ENCODE data around the gene SDF4. TPM values are rescaled to one million over a fixed set of nuclear protein-coding genes. Genes with fewer than 3 reads are reported as not detected.
"Not testable (repeated sequence)": the region's sequence is repeated elsewhere in the genome, so short reads cannot be mapped to it uniquely, and the experiment has no call there.

The SDF4 gene
- total RNA-seq, 1 experiment from 2014 or later = 128 TPM

DNA sequence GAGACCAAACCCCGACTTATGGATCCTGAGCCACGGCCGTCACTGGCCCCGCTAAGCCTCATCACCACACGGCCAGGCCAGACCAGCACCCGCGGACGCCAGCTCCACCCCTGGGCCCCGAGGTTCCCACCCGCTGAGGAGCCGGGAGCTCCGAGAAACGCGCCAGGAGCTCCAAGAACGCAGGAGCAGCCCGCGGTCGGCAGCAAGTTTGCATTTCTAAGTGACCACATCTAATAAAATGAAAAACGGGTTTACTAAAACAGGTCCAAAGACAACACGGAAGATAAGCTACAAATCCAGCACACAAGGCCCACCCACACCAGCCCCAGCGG lies 22.8 kb upstream of the SDF4 start:
- H3K4me1 Mint-ChIP-seq (ENCODE audit: low read depth, unreplicated experiment) = no peaks in the 10 kb centered on the region
- H3K9me3 Mint-ChIP-seq (ENCODE audit: low read depth, unreplicated experiment) = no peaks in the 10 kb centered on the region
- no TSS peak for BruUV-seq (replicated peaks)
- no peak for DNase-seq
- H3K27ac Mint-ChIP-seq (ENCODE audit: unreplicated experiment) = no peak overlapping the region
- no peak overlapping the region for H3K4me3 Mint-ChIP-seq (ENCODE audit: low read depth, unreplicated experiment)
- H3K36me3 Mint-ChIP-seq (ENCODE audit: insufficient read depth, unreplicated experiment) = peaks cover 45% of the 10 kb centered on the region
- intact Hi-C loops (cut with micrococcal nuclease; ENCODE audit: unreplicated experiment) = no loop called here
- no peaks in the 10 kb centered on the region for H3K27me3 Mint-ChIP-seq (ENCODE audit: unreplicated experiment)
- TF ChIP-seq, protein P1, sequence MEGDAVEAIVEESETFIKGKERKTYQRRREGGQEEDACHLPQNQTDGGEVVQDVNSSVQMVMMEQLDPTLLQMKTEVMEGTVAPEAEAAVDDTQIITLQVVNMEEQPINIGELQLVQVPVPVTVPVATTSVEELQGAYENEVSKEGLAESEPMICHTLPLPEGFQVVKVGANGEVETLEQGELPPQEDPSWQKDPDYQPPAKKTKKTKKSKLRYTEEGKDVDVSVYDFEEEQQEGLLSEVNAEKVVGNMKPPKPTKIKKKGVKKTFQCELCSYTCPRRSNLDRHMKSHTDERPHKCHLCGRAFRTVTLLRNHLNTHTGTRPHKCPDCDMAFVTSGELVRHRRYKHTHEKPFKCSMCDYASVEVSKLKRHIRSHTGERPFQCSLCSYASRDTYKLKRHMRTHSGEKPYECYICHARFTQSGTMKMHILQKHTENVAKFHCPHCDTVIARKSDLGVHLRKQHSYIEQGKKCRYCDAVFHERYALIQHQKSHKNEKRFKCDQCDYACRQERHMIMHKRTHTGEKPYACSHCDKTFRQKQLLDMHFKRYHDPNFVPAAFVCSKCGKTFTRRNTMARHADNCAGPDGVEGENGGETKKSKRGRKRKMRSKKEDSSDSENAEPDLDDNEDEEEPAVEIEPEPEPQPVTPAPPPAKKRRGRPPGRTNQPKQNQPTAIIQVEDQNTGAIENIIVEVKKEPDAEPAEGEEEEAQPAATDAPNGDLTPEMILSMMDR (IDR thresholded peaks at IDR 0.05; ENCODE audit: unreplicated experiment) = no peak
- CTCF ChIA-PET = no interaction called here

DNA sequence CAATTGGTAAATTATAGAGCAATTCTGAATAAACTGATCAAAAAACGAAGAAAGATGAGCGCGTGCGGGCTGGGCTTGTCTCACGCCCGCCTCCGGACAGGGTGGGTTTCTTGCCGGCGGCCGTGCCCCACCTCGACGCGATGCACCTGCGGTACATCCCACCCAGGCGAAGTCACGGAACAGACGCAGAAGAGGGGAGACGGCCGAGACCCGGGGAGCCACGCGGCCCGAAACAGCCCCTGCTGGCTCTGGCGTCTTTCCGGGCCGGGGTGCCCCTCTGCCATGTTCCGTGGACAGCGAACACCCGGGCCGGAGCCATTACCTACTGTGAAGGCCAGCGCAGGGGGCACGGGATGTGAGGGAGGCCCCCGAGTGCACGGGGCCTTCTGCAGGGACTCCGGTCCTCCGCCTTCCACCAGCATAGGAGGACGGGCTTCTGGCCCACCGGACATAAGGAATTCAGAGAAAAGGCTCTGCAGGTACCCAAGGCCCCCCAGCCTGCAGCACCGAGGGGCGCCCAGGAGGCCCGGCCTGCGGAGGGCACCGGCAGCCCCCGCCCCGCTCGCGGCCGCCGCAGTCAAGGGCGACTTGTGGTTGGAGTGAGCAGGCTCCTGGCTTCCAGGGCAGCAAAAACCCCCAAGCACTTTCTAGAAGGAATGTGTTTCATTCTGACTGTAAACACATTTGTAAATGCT lies 22.3 kb upstream of the SDF4 start:
- H3K4me3 Mint-ChIP-seq (ENCODE audit: low read depth, unreplicated experiment) = no peak overlapping the region
- TF ChIP-seq, protein P1 (IDR thresholded peaks at IDR 0.05; ENCODE audit: unreplicated experiment) = no peak
- intact Hi-C loops (cut with micrococcal nuclease; ENCODE audit: unreplicated experiment) = no loop called here
- no peaks in the 10 kb centered on the region for H3K4me1 Mint-ChIP-seq (ENCODE audit: low read depth, unreplicated experiment)
- no peak for DNase-seq
- CTCF ChIA-PET = no interaction called here
- no peak overlapping the region for H3K27ac Mint-ChIP-seq (ENCODE audit: unreplicated experiment)
- BruUV-seq (replicated peaks) = no TSS peak
- no peaks in the 10 kb centered on the region for H3K27me3 Mint-ChIP-seq (ENCODE audit: unreplicated experiment)
- no peaks in the 10 kb centered on the region for H3K9me3 Mint-ChIP-seq (ENCODE audit: low read depth, unreplicated experiment)
- peaks cover 43% of the 10 kb centered on the region for H3K36me3 Mint-ChIP-seq (ENCODE audit: insufficient read depth, unreplicated experiment)

DNA sequence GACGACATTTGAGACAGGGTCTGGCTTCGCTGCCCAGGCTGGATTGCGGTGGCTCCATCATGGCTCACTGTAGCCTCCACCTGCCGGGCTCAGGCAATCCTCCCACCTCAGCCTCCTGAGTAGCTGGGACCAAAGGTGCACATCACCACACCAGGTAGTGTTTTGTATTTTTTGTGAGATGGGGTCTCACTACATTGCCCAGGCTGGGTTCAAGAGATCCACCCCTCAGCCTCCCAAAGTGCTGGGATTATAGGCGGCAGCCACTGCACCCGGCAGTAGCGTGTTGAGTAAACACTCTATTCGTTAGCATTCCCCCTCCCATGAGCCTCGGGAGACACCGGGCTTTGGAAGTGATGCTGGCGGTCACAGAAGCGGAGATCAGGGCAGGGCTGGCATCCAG lies 21.5 kb upstream of the SDF4 start:
- CTCF ChIA-PET = no interaction called here
- BruUV-seq (replicated peaks) = no TSS peak
- Mint-ChIP-seq H3K9me3 (ENCODE audit: low read depth, unreplicated experiment) (no peaks in the 10 kb centered on the region), H3K36me3 (ENCODE audit: insufficient read depth, unreplicated experiment) (peaks cover 43% of the 10 kb centered on the region), H3K4me1 (ENCODE audit: low read depth, unreplicated experiment) (no peaks in the 10 kb centered on the region), H3K27ac (ENCODE audit: unreplicated experiment) (no peak overlapping the region), H3K4me3 (ENCODE audit: low read depth, unreplicated experiment) (no peak overlapping the region), H3K27me3 (ENCODE audit: unreplicated experiment) (no peaks in the 10 kb centered on the region)
- DNase-seq = no peak
- TF ChIP-seq, protein P1 (IDR thresholded peaks at IDR 0.05; ENCODE audit: unreplicated experiment) = no peak
- intact Hi-C loops (cut with micrococcal nuclease; ENCODE audit: unreplicated experiment) = no loop called here

DNA sequence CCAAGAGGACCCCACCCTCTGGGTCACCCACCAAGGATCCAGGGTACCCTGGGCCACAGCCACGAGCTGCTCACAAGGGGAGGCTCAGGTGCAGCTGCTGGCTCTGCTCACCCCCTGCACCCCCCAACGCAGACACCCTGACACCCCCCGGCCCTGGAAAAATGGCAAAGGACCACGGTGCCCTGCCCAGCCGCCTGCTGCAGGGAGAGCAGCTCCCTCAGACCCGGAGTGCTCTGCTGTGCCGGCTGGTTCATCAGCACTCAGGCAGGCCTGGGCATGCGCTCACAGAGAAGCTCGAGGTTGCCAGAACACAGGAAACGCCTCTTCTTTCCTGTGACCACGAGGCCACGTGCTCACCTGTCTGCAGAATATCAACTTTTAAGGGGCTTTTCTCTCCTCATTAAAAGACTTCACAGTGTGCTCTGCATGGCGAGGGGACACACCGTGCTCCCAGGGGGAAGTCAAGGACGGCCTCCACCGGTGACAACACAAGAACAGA lies 19.0 kb upstream of the SDF4 start:
- no TSS peak for BruUV-seq (replicated peaks)
- Mint-ChIP-seq H3K9me3 (ENCODE audit: low read depth, unreplicated experiment) (no peaks in the 10 kb centered on the region), H3K27me3 (ENCODE audit: unreplicated experiment) (no peaks in the 10 kb centered on the region), H3K4me3 (ENCODE audit: low read depth, unreplicated experiment) (no peak overlapping the region), H3K36me3 (ENCODE audit: insufficient read depth, unreplicated experiment) (peaks cover 40% of the 10 kb centered on the region), H3K4me1 (ENCODE audit: low read depth, unreplicated experiment) (no peaks in the 10 kb centered on the region), H3K27ac (ENCODE audit: unreplicated experiment) (no peak overlapping the region)
- no peak for DNase-seq
- TF ChIP-seq, protein P1 (IDR thresholded peaks at IDR 0.05; ENCODE audit: unreplicated experiment) = no peak
- CTCF ChIA-PET = interaction anchor here (1.4 kb wide), 1 partner anchor 126 kb away, joined by 4 read pairs; no protein-coding TSS in a partner anchor
- intact Hi-C loops (cut with micrococcal nuclease; ENCODE audit: unreplicated experiment) = no loop called here

DNA sequence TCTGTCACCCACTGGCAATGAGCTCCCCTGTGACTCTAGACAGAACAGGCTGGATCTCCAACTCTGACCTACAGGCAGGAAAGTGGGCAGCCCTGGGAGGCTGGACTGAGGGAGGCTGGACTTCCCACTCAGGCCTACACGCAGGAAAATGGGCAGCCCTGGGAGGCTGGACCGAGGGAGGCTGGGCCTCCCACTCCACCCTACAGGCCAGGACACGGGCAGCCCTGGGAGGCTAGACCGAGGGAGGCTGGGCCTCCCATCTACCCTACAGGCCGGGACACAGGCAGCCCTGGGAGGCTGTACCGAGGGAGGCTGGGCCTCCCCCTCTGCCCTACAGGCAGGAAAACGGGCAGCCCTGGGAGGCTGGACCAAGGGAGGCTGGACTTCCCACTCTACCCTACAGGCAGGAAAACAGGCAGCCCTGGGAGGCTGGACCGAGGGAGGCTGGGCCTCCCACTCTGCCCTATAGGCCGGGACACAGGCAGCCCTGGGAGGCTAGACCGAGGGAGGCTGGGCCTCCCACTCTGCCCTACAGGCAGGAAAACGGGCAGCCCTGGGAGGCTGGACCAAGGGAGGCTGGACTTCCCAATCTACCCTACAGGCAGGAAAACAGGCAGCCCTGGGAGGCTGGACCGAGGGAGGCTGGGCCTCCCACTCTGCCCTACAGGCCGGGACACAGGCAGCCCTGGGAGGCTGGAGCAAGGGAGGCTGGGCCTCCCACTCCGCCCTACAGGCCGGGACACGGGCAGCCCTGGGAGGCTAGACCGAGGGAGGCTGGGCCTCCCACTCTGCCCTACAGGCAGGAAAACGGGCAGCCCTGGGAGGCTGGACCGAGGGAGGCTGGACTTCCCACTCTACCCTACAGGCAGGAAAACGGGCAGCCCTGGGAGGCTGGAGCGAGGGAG lies 16.5 kb upstream of the SDF4 start:
- H3K4me1 Mint-ChIP-seq (ENCODE audit: low read depth, unreplicated experiment); H3K9me3 Mint-ChIP-seq (ENCODE audit: low read depth, unreplicated experiment); CTCF ChIA-PET; H3K27ac Mint-ChIP-seq (ENCODE audit: unreplicated experiment); BruUV-seq (replicated peaks); H3K4me3 Mint-ChIP-seq (ENCODE audit: low read depth, unreplicated experiment); H3K27me3 Mint-ChIP-seq (ENCODE audit: unreplicated experiment); DNase-seq: not testable (repeated sequence)
- H3K36me3 Mint-ChIP-seq (ENCODE audit: insufficient read depth, unreplicated experiment) = peaks cover 19% of the 10 kb centered on the region
- intact Hi-C loops (cut with micrococcal nuclease; ENCODE audit: unreplicated experiment) = loop anchor here (5.0 kb wide), 1 partner anchor 126 kb away; no protein-coding TSS in a partner anchor
